Astrocyte (in vitro differentiated cells and primary cell): Measurements from ENCODE around the gene MYO6.

Experiments used
- CTCF ChIP-seq: IDR thresholded peaks from 2 replicates; pipeline ENCODE4 v1.5.1; 2011; ENCODE audit warnings: low read depth, mild to moderate bottlenecking, inconsistent platforms, low read length, moderate library complexity; ENCODE audit not compliant: insufficient read depth
- EZH2 ChIP-seq: IDR thresholded peaks from 2 replicates; pipeline ENCODE4 v1.6.1; 2012; ENCODE audit warnings: mild to moderate bottlenecking, low read length, inconsistent platforms; ENCODE audit not compliant: insufficient read depth

- TF ChIP-seq CTCF (no peak), EZH2 (no peak)
Measured at GRCh38 chr6:75884822-75885221, 135.8 kb downstream of the MYO6 start.
